ENCODE data around the gene BOLA2B. TPM values are rescaled to one million over a fixed set of nuclear protein-coding genes. Genes with fewer than 3 reads are reported as not detected.
"Not testable (repeated sequence)": the region's sequence is repeated elsewhere in the genome, so short reads cannot be mapped to it uniquely, and the experiment has no call there.

The BOLA2B gene
- total and polyA plus RNA-seq, 2 experiments from 2014 or later = 350 to 659 TPM

- H3K27me3 ChIP-seq (ENCODE audit: insufficient read depth); H3K79me2 ChIP-seq (replicated peaks; ENCODE audit: insufficient read depth); H3K4me2 ChIP-seq; H3K27ac ChIP-seq (ENCODE audit: low read depth); H3K27me3 Mint-ChIP-seq (ENCODE audit: insufficient read depth, low read depth, poor library complexity); H3K4me1 Mint-ChIP-seq; H2AFZ ChIP-seq; ATAC-seq; DNase-seq (ENCODE audit: low spot score); H3K9me2 ChIP-seq (ENCODE audit: insufficient read depth); H3K9me3 Mint-ChIP-seq; H3K4me3 Mint-ChIP-seq; H3K36me3 Mint-ChIP-seq (ENCODE audit: low read depth); H3K27ac Mint-ChIP-seq; H3F3A ChIP-seq (replicated peaks; ENCODE audit: low read depth); H3K4me1 ChIP-seq (ENCODE audit: insufficient read depth); H3K4me3 ChIP-seq; H4K20me1 ChIP-seq (replicated peaks; ENCODE audit: insufficient read depth); H3K36me3 ChIP-seq (ENCODE audit: insufficient read depth): not testable (repeated sequence)
Observed at GRCh38 chr16:30191158-30191557, 2.3 kb downstream of the BOLA2B start.

DNA sequence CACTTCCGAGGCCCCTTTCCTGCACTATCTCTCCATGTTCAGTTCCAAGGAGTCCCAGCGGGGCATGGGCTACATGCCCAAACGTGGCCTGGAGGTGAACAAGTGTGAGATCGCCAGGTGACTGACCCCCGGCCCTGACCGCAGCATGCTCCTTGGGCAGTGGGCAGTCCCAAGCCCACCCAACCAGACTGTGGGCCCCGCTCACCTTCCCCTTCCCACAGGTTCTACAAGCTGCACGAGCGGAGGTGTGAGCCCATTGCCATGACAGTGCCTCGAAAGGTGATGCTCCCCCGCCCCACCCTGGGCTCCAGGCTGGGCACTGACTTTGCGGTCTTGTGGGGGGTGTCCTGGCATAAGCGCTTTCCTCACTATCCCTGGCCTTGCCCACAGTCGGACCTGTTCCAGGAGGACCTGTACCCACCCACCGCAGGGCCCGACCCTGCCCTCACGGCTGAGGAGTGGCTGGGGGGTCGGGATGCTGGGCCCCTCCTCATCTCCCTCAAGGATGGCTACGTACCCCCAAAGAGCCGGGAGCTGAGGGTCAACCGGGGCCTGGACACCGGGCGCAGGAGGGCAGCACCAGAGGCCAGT, 5.4 kb downstream of the BOLA2B start:
- Mint-ChIP-seq H3K9me3 (no peaks in the 10 kb centered on the region), H3K27ac (no peak overlapping the region), H3K36me3 (ENCODE audit: low read depth) (no peaks in the 10 kb centered on the region), H3K27me3 (ENCODE audit: insufficient read depth, low read depth, poor library complexity) (peaks cover 11% of the 10 kb centered on the region), H3K4me1 (peaks cover 15% of the 10 kb centered on the region; the same call in 2 of the 3 replicates), H3K4me3 (no peak overlapping the region)
- no peak overlapping the region for H3K4me3 ChIP-seq
- H3K9me2 ChIP-seq (ENCODE audit: insufficient read depth) = no peaks in the 10 kb centered on the region
- no peak overlapping the region for H3K27ac ChIP-seq (ENCODE audit: low read depth)
- H3K36me3 ChIP-seq (ENCODE audit: insufficient read depth) = no peaks in the 10 kb centered on the region
- no peaks in the 10 kb centered on the region for H3F3A ChIP-seq (replicated peaks; ENCODE audit: low read depth)
- H3K27me3 ChIP-seq (ENCODE audit: insufficient read depth) = no peaks in the 10 kb centered on the region
- ATAC-seq = no peak
- H4K20me1 ChIP-seq (replicated peaks; ENCODE audit: insufficient read depth) = no peaks in the 10 kb centered on the region
- no peaks in the 10 kb centered on the region for H3K79me2 ChIP-seq (replicated peaks; ENCODE audit: insufficient read depth)
- H3K4me1 ChIP-seq (ENCODE audit: insufficient read depth) = peaks cover 4% of the 10 kb centered on the region; the same call in 1 of the 2 replicates
- no peak overlapping the region for H3K4me2 ChIP-seq
- no peak overlapping the region for H2AFZ ChIP-seq
- peak; percentile 3 for DNase-seq (ENCODE audit: low spot score)
- TF ChIP-seq POLR2AphosphoS5 (IDR thresholded peaks at IDR 0.05; ENCODE audit: low read depth) = no peak
- TF ChIP-seq EZH2 (IDR thresholded peaks at IDR 0.05; ENCODE audit: low read depth, unreplicated experiment) = no peak
- TF ChIP-seq, protein P1, sequence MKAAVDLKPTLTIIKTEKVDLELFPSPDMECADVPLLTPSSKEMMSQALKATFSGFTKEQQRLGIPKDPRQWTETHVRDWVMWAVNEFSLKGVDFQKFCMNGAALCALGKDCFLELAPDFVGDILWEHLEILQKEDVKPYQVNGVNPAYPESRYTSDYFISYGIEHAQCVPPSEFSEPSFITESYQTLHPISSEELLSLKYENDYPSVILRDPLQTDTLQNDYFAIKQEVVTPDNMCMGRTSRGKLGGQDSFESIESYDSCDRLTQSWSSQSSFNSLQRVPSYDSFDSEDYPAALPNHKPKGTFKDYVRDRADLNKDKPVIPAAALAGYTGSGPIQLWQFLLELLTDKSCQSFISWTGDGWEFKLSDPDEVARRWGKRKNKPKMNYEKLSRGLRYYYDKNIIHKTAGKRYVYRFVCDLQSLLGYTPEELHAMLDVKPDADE (IDR thresholded peaks at IDR 0.05) = no peak
- TF ChIP-seq, protein P2, sequence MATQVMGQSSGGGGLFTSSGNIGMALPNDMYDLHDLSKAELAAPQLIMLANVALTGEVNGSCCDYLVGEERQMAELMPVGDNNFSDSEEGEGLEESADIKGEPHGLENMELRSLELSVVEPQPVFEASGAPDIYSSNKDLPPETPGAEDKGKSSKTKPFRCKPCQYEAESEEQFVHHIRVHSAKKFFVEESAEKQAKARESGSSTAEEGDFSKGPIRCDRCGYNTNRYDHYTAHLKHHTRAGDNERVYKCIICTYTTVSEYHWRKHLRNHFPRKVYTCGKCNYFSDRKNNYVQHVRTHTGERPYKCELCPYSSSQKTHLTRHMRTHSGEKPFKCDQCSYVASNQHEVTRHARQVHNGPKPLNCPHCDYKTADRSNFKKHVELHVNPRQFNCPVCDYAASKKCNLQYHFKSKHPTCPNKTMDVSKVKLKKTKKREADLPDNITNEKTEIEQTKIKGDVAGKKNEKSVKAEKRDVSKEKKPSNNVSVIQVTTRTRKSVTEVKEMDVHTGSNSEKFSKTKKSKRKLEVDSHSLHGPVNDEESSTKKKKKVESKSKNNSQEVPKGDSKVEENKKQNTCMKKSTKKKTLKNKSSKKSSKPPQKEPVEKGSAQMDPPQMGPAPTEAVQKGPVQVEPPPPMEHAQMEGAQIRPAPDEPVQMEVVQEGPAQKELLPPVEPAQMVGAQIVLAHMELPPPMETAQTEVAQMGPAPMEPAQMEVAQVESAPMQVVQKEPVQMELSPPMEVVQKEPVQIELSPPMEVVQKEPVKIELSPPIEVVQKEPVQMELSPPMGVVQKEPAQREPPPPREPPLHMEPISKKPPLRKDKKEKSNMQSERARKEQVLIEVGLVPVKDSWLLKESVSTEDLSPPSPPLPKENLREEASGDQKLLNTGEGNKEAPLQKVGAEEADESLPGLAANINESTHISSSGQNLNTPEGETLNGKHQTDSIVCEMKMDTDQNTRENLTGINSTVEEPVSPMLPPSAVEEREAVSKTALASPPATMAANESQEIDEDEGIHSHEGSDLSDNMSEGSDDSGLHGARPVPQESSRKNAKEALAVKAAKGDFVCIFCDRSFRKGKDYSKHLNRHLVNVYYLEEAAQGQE (IDR thresholded peaks at IDR 0.05; ENCODE audit: unreplicated experiment) = no peak
- TF ChIP-seq CREB1 (CRISPR knock-in tag; IDR thresholded peaks at IDR 0.05; ENCODE audit: low read depth) = no peak
- no peak for TF ChIP-seq NANOG (IDR thresholded peaks at IDR 0.05; ENCODE audit: borderline replicate concordance)
- no peak for TF ChIP-seq JUNB (IDR thresholded peaks at IDR 0.05; ENCODE audit: unreplicated experiment)
- TF ChIP-seq STAT1 (IDR thresholded peaks at IDR 0.05; ENCODE audit: unreplicated experiment) = no peak
- TF ChIP-seq, protein P3, sequence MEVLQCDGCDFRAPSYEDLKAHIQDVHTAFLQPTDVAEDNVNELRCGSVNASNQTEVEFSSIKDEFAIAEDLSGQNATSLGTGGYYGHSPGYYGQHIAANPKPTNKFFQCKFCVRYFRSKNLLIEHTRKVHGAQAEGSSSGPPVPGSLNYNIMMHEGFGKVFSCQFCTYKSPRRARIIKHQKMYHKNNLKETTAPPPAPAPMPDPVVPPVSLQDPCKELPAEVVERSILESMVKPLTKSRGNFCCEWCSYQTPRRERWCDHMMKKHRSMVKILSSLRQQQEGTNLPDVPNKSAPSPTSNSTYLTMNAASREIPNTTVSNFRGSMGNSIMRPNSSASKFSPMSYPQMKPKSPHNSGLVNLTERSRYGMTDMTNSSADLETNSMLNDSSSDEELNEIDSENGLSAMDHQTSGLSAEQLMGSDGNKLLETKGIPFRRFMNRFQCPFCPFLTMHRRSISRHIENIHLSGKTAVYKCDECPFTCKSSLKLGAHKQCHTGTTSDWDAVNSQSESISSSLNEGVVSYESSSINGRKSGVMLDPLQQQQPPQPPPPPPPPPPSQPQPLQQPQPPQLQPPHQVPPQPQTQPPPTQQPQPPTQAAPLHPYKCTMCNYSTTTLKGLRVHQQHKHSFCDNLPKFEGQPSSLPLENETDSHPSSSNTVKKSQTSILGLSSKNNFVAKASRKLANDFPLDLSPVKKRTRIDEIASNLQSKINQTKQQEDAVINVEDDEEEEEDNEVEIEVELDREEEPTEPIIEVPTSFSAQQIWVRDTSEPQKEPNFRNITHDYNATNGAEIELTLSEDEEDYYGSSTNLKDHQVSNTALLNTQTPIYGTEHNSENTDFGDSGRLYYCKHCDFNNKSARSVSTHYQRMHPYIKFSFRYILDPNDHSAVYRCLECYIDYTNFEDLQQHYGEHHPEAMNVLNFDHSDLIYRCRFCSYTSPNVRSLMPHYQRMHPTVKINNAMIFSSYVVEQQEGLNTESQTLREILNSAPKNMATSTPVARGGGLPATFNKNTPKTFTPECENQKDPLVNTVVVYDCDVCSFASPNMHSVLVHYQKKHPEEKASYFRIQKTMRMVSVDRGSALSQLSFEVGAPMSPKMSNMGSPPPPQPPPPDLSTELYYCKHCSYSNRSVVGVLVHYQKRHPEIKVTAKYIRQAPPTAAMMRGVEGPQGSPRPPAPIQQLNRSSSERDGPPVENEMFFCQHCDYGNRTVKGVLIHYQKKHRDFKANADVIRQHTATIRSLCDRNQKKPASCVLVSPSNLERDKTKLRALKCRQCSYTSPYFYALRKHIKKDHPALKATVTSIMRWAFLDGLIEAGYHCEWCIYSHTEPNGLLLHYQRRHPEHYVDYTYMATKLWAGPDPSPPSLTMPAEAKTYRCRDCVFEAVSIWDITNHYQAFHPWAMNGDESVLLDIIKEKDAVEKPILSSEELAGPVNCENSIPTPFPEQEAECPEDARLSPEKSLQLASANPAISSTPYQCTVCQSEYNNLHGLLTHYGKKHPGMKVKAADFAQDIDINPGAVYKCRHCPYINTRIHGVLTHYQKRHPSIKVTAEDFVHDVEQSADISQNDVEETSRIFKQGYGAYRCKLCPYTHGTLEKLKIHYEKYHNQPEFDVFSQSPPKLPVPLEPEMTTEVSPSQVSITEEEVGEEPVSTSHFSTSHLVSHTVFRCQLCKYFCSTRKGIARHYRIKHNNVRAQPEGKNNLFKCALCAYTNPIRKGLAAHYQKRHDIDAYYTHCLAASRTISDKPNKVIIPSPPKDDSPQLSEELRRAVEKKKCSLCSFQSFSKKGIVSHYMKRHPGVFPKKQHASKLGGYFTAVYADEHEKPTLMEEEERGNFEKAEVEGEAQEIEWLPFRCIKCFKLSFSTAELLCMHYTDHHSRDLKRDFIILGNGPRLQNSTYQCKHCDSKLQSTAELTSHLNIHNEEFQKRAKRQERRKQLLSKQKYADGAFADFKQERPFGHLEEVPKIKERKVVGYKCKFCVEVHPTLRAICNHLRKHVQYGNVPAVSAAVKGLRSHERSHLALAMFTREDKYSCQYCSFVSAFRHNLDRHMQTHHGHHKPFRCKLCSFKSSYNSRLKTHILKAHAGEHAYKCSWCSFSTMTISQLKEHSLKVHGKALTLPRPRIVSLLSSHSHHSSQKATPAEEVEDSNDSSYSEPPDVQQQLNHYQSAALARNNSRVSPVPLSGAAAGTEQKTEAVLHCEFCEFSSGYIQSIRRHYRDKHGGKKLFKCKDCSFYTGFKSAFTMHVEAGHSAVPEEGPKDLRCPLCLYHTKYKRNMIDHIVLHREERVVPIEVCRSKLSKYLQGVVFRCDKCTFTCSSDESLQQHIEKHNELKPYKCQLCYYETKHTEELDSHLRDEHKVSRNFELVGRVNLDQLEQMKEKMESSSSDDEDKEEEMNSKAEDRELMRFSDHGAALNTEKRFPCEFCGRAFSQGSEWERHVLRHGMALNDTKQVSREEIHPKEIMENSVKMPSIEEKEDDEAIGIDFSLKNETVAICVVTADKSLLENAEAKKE (CRISPR knock-in tag; IDR thresholded peaks at IDR 0.05) = no peak
- TF ChIP-seq ZNF331 (CRISPR knock-in tag; IDR thresholded peaks at IDR 0.05; ENCODE audit: low read depth) = no peak
- TF ChIP-seq EZH2phosphoT487 (IDR thresholded peaks at IDR 0.05; ENCODE audit: unreplicated experiment) = no peak

All from GM23338 (cell line).